Heart left ventricle (tissue), 13 donors: ENCODE data around the gene NDFIP2.

Experiments
- POLR2A ChIP-seq, 2 donors: fragments of 450-650 bp; IDR thresholded peaks; one replicate each; pipeline ENCODE4 v1.6.1; 2017; ENCODE audit warnings: antibody characterized with exemption in 2 of 2, mild to moderate bottlenecking in 2 of 2, moderate library complexity in 2 of 2
- TF ChIP-seq, protein P1 (sequence below), 12 donors: fragments of 200-600 bp; sonication (generic) in 4 of 12; IDR thresholded peaks; one replicate each; pipeline versions ENCODE4 v1.5.0 to v1.8.0; 2018 to 2022; ENCODE audit warnings: antibody characterized with exemption in 12 of 12, mild to moderate bottlenecking in 5 of 12
- donor health status: ischemic (EF 13 %, LVEDD 7.1; RV severe dilation, severe dysfunction).
- donor health status: DM: no; HTN: yes; CAD: no.
- donor health status: DM: no; HTN: no; CAD: no.
- donor health status: ischemic (EF 25% LVEDD 6.9; RV normal size, moderate dysfunction).
- donor health status: ischemic (EF 25% LVEDD 5.7; RV mildly dilated, moderate dysfunction).
- donor health status: ischemic (EF 35%, LVEDD 5.7; RV mildly dilated, moderate dysfunction).
- donor health status: nonischemic (EF 11% LVEDD 7.7; RV severe dilation, severe dysfunction).
- donor health status: DM: yes; HTN: yes; CAD: no.
- donor health status: PGD.
- donor health status: ischemic (EF 29% LVEDD 5.4; RV normal size, mild dysfunction).
- donor health status: nonischemic (EF 23%, LVEDD 6.1; RV moderate dilation, normal function).

- TF ChIP-seq, protein P1, sequence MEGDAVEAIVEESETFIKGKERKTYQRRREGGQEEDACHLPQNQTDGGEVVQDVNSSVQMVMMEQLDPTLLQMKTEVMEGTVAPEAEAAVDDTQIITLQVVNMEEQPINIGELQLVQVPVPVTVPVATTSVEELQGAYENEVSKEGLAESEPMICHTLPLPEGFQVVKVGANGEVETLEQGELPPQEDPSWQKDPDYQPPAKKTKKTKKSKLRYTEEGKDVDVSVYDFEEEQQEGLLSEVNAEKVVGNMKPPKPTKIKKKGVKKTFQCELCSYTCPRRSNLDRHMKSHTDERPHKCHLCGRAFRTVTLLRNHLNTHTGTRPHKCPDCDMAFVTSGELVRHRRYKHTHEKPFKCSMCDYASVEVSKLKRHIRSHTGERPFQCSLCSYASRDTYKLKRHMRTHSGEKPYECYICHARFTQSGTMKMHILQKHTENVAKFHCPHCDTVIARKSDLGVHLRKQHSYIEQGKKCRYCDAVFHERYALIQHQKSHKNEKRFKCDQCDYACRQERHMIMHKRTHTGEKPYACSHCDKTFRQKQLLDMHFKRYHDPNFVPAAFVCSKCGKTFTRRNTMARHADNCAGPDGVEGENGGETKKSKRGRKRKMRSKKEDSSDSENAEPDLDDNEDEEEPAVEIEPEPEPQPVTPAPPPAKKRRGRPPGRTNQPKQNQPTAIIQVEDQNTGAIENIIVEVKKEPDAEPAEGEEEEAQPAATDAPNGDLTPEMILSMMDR (IDR thresholded peaks at IDR 0.05), result no peak
- no peak for TF ChIP-seq POLR2A (IDR thresholded peaks at IDR 0.05)
Observed at GRCh38 chr13:79466872-79467271, 14.1 kb upstream of the NDFIP2 start.
